Measurements from ENCODE around the gene PLEKHG4B.

PLEKHG4B gene

GRCh38 chr5:83029-83428 lies 8.9 kb upstream of the PLEKHG4B start:
- H3K4me3 ChIP-seq (replicated peaks; ENCODE audit: low read depth, low read length), result no peak overlapping the region
- no peak for DNase-seq (ENCODE audit: extremely low read depth, insufficient read length)
- H3K27me3 ChIP-seq (replicated peaks; ENCODE audit: control insufficient read depth, insufficient read depth, low read length), result no peaks in the 10 kb centered on the region; the same call in 1 of the 2 replicates
- no peak for TF ChIP-seq CTCF (IDR thresholded peaks at IDR 0.05; ENCODE audit: insufficient read depth, low read length, poor library complexity, severe bottlenecking)
- no peaks in the 10 kb centered on the region for H3K36me3 ChIP-seq (ENCODE audit: control insufficient read depth, insufficient read depth, low read length)

DNA sequence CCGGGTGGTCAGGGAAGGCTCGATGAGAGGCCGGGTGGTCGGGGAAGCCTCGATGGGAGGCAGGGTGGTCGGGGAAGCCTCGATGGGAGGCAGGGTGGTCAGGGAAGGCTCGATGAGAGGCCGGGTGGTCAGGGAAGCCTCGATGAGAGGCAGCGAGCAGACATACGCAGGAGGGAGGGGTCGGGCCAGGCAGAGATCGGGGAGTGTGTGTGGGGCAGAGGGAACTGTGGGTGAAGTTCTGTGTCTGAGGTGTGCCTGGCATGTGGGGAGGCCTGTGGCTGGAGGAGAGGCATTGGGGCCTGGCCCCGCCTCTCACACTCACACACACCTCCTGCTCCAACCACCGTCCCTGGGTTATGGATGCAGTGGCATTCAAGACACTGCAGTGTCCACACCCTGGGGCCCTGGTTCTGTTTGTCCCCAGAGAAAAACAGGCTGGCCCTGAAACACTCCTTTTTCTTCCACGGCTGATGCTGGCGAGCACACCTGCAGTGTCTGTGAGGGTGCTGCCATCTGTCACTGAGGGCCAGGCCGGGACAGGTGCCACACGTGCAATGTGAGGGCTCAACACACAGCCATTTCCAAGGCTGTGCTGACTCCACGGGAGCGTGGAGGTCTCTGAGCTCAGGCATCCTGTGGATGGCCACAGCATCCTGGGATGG lies 6.5 kb upstream of the PLEKHG4B start:
- TF ChIP-seq CTCF (IDR thresholded peaks at IDR 0.05; ENCODE audit: insufficient read depth, low read length, poor library complexity, severe bottlenecking), result no peak
- Histone ChIP-seq H3K27me3 (replicated peaks; ENCODE audit: control insufficient read depth, insufficient read depth, low read length) (no peaks in the 10 kb centered on the region; the same call in 1 of the 2 replicates), H3K36me3 (ENCODE audit: control insufficient read depth, insufficient read depth, low read length) (no peaks in the 10 kb centered on the region), H3K4me3 (replicated peaks; ENCODE audit: low read depth, low read length) (no peak overlapping the region)
- DNase-seq (ENCODE audit: extremely low read depth, insufficient read length), result no peak

DNA sequence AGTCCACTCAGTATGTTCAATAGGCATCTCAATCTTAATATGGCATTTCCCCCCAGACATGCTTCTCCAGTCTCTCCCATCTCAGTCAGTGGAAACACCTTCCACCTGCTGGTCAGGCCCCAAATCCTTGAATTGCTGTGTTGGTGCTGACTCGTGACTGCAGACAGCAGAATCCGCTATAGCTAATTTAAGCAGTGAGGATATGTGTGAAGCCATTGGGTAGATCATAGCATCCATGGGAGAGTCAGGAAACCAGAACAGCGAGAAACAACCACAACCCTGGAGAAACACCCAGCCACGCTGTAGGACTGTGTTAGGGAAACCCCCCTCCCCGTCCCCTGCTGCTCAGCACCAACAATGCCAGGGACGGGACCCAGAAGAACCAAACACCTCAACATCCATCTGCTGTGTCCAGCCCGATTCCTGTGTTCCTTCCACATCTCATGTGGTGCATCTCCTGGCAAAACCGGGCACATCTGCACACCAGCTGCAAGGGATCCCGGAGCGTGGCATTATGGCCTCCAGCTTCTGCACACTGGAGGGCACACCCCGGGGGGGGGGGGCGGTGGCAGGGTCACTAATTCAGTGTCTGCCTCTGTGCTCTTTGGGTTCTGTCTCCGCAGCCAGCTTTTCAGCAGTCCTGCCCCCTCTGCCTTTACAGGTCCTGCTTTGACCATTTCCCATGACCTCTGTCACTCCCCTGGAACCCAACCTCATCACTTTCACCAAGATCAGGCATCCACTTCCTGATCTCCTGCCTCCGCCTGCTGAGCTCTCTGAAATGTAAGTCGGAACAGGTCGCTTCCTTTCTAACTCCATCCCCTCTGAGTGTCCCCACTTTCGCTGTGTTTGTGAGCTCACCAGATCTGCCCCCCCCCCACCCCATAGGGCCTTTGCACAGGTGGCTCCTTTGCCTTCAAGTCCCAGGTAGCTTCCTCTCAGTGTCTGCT lies 2.4 kb upstream of the PLEKHG4B start:
- Histone ChIP-seq H3K36me3 (ENCODE audit: control insufficient read depth, insufficient read depth, low read length) (no peaks in the 10 kb centered on the region), H3K27me3 (replicated peaks; ENCODE audit: control insufficient read depth, insufficient read depth, low read length) (no peaks in the 10 kb centered on the region; the same call in none of the 2 replicates), H3K4me3 (replicated peaks; ENCODE audit: low read depth, low read length) (no peak overlapping the region)
- no peak for DNase-seq (ENCODE audit: extremely low read depth, insufficient read length)
- TF ChIP-seq CTCF (IDR thresholded peaks at IDR 0.05; ENCODE audit: insufficient read depth, low read length, poor library complexity, severe bottlenecking), result no peak

GRCh38 chr5:90590-91547 lies 1.1 kb upstream of the PLEKHG4B start:
- TF ChIP-seq CTCF (IDR thresholded peaks at IDR 0.05; ENCODE audit: insufficient read depth, low read length, poor library complexity, severe bottlenecking), result no peak
- Histone ChIP-seq H3K4me3 (replicated peaks; ENCODE audit: low read depth, low read length) (no peak overlapping the region), H3K36me3 (ENCODE audit: control insufficient read depth, insufficient read depth, low read length) (no peaks in the 10 kb centered on the region), H3K27me3 (replicated peaks; ENCODE audit: control insufficient read depth, insufficient read depth, low read length) (no peaks in the 10 kb centered on the region; the same call in none of the 2 replicates)
- DNase-seq (ENCODE audit: extremely low read depth, insufficient read length), result no peak

GRCh38 chr5:92401-93220 lies 643 bp downstream of the PLEKHG4B start:
- no peak for DNase-seq (ENCODE audit: extremely low read depth, insufficient read length)
- no peaks in the 10 kb centered on the region; the same call in none of the 2 replicates for H3K27me3 ChIP-seq (replicated peaks; ENCODE audit: control insufficient read depth, insufficient read depth, low read length)
- no peak overlapping the region for H3K4me3 ChIP-seq (replicated peaks; ENCODE audit: low read depth, low read length)
- H3K36me3 ChIP-seq (ENCODE audit: control insufficient read depth, insufficient read depth, low read length), result no peaks in the 10 kb centered on the region
- no peak for TF ChIP-seq CTCF (IDR thresholded peaks at IDR 0.05; ENCODE audit: insufficient read depth, low read length, poor library complexity, severe bottlenecking)
